GM12892 (cell line): ENCODE measurements around the gene DOCK4.
A peak's percentile ranks its signal among the peaks of the same experiment; 100 is the strongest.

Experiments used
- DNase-seq: peaks from one replicate; pipeline ENCODE4 v3.0.0; 2011; ENCODE audit not compliant: insufficient read length
- FAIRE-seq: peaks from 2 replicates; lab custom pipeline; 2011; peaks lifted over from hg19 to GRCh38; lab: Jason Lieb, UNC
- POLR2A ChIP-seq: IDR thresholded peaks from 2 replicates; pipeline ENCODE4 v1.6.1; 2011; ENCODE audit warnings: low read depth, low read length, control low read depth
- POLR2AphosphoS5 ChIP-seq: IDR thresholded peaks from 2 replicates; pipeline ENCODE4 v1.6.1; 2011; ENCODE audit warnings: low read depth, low read length, control low read depth
- TAF1 ChIP-seq: IDR thresholded peaks from 2 replicates; pipeline ENCODE4 v1.6.1; 2011; ENCODE audit warnings: low read depth, mild to moderate bottlenecking, control low read depth, low read length, borderline replicate concordance

The DOCK4 gene

GRCh38 chr7:112162784-112163506, 43.3 kb downstream of the DOCK4 start:
- no peak for TF ChIP-seq POLR2A
- no peak for TF ChIP-seq TAF1
- no peak for TF ChIP-seq POLR2AphosphoS5
- DNase-seq: no peak
- no peak for FAIRE-seq

GRCh38 chr7:112162142-112162766, 43.9 kb downstream of the DOCK4 start:
- FAIRE-seq (no peak), DNase-seq (no peak)
- no peak for TF ChIP-seq POLR2A
- TF ChIP-seq POLR2AphosphoS5: no peak
- TF ChIP-seq TAF1: no peak

GRCh38 chr7:112161253-112162141, 44.7 kb downstream of the DOCK4 start:
- DNase-seq (no peak), FAIRE-seq (no peak)
- TF ChIP-seq POLR2AphosphoS5: no peak
- no peak for TF ChIP-seq TAF1
- TF ChIP-seq POLR2A: no peak

GRCh38 chr7:112160771-112161150, 45.4 kb downstream of the DOCK4 start:
- no peak for DNase-seq
- TF ChIP-seq POLR2AphosphoS5 (no peak), POLR2A (no peak), TAF1 (no peak)
- FAIRE-seq: no peak

- FAIRE-seq: no peak
- TF ChIP-seq POLR2AphosphoS5 (no peak), TAF1 (no peak), POLR2A (no peak)
- DNase-seq: no peak
Measured at GRCh38 chr7:112160130-112160770, 45.9 kb downstream of the DOCK4 start.

GRCh38 chr7:112159351-112159750, 46.8 kb downstream of the DOCK4 start:
- TF ChIP-seq POLR2A: no peak
- no peak for TF ChIP-seq TAF1
- DNase-seq (no peak), FAIRE-seq (no peak)

- FAIRE-seq (no peak), DNase-seq (no peak)
- TF ChIP-seq POLR2A (no peak), POLR2AphosphoS5 (no peak), TAF1 (no peak)
Measured at GRCh38 chr7:112157072-112157471, 49.1 kb downstream of the DOCK4 start.

- FAIRE-seq: no peak
- no peak for DNase-seq
- TF ChIP-seq TAF1 (no peak), POLR2A (no peak), POLR2AphosphoS5 (no peak)
Measured at GRCh38 chr7:112156412-112156811, 49.8 kb downstream of the DOCK4 start.

- no peak for FAIRE-seq
- no peak for DNase-seq
- TF ChIP-seq TAF1 (no peak), POLR2A (no peak), POLR2AphosphoS5 (no peak)
Measured at GRCh38 chr7:112154690-112155089, 51.5 kb downstream of the DOCK4 start.

- no peak for TF ChIP-seq POLR2A
- TF ChIP-seq TAF1: no peak
- no peak for TF ChIP-seq POLR2AphosphoS5
- FAIRE-seq (peak; percentile 75), DNase-seq (no peak)
Measured at GRCh38 chr7:112152186-112152585, 54.0 kb downstream of the DOCK4 start.
